Measurements from ENCODE around the gene CACNB2. TPM values are rescaled to one million over a fixed set of nuclear protein-coding genes. Genes with fewer than 3 reads are reported as not detected.

The CACNB2 gene
- total RNA-seq, 1 experiment from 2014 or later, result 3.2 TPM

DNA sequence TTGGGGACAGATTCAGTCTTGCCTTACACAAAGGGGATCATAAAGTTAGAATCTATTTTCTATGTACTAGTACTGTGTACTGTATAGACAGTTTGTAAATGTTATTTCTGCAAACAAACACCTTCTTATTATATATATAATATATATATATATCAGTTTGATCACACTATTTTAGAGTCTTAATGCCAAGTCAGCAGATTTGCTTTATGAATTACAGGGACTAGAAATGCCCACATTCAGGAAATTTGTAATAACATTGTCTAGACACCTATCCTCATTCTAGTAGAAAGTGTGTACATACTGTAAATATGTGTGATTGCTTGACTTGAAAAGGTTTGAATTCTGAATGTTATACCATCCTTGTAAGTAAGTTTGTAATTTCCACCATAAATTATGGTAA is 400.0 kb downstream of the CACNB2 start:
- POLR2A ChIA-PET, result no interaction called here
- ATAC-seq, result no peak
- DNase-seq (ENCODE audit: low spot score), result no peak
- TF ChIP-seq, protein P1, sequence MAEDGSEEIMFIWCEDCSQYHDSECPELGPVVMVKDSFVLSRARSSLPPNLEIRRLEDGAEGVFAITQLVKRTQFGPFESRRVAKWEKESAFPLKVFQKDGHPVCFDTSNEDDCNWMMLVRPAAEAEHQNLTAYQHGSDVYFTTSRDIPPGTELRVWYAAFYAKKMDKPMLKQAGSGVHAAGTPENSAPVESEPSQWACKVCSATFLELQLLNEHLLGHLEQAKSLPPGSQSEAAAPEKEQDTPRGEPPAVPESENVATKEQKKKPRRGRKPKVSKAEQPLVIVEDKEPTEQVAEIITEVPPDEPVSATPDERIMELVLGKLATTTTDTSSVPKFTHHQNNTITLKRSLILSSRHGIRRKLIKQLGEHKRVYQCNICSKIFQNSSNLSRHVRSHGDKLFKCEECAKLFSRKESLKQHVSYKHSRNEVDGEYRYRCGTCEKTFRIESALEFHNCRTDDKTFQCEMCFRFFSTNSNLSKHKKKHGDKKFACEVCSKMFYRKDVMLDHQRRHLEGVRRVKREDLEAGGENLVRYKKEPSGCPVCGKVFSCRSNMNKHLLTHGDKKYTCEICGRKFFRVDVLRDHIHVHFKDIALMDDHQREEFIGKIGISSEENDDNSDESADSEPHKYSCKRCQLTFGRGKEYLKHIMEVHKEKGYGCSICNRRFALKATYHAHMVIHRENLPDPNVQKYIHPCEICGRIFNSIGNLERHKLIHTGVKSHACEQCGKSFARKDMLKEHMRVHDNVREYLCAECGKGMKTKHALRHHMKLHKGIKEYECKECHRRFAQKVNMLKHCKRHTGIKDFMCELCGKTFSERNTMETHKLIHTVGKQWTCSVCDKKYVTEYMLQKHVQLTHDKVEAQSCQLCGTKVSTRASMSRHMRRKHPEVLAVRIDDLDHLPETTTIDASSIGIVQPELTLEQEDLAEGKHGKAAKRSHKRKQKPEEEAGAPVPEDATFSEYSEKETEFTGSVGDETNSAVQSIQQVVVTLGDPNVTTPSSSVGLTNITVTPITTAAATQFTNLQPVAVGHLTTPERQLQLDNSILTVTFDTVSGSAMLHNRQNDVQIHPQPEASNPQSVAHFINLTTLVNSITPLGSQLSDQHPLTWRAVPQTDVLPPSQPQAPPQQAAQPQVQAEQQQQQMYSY (CRISPR knock-in tag; IDR thresholded peaks at IDR 0.05), result no peak
- TF ChIP-seq, protein P2, sequence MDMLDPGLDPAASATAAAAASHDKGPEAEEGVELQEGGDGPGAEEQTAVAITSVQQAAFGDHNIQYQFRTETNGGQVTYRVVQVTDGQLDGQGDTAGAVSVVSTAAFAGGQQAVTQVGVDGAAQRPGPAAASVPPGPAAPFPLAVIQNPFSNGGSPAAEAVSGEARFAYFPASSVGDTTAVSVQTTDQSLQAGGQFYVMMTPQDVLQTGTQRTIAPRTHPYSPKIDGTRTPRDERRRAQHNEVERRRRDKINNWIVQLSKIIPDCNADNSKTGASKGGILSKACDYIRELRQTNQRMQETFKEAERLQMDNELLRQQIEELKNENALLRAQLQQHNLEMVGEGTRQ (CRISPR knock-in tag; IDR thresholded peaks at IDR 0.05), result no peak
- TF ChIP-seq, protein P3, sequence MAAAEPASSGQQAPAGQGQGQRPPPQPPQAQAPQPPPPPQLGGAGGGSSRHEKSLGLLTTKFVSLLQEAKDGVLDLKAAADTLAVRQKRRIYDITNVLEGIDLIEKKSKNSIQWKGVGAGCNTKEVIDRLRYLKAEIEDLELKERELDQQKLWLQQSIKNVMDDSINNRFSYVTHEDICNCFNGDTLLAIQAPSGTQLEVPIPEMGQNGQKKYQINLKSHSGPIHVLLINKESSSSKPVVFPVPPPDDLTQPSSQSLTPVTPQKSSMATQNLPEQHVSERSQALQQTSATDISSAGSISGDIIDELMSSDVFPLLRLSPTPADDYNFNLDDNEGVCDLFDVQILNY (CRISPR knock-in tag; IDR thresholded peaks at IDR 0.05), result no peak
- TF ChIP-seq ZNF317 (CRISPR knock-in tag; IDR thresholded peaks at IDR 0.05; ENCODE audit: borderline replicate concordance, low read depth), result no peak
- TF ChIP-seq, protein P4, sequence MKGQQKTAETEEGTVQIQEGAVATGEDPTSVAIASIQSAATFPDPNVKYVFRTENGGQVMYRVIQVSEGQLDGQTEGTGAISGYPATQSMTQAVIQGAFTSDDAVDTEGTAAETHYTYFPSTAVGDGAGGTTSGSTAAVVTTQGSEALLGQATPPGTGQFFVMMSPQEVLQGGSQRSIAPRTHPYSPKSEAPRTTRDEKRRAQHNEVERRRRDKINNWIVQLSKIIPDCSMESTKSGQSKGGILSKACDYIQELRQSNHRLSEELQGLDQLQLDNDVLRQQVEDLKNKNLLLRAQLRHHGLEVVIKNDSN (CRISPR knock-in tag; IDR thresholded peaks at IDR 0.05), result no peak
- H3K4me1 Mint-ChIP-seq, result no peaks in the 10 kb centered on the region
- no peak overlapping the region for H3K27ac Mint-ChIP-seq
- H3K9me3 Mint-ChIP-seq, result no peaks in the 10 kb centered on the region; the same call in 1 of the 2 replicates
- H3K36me3 Mint-ChIP-seq, result peaks cover 33% of the 10 kb centered on the region
- CTCF ChIA-PET, result no interaction called here
- no peaks in the 10 kb centered on the region for H3K27me3 Mint-ChIP-seq (ENCODE audit: low read depth)
- H3K4me3 Mint-ChIP-seq, result no peak overlapping the region

DNA sequence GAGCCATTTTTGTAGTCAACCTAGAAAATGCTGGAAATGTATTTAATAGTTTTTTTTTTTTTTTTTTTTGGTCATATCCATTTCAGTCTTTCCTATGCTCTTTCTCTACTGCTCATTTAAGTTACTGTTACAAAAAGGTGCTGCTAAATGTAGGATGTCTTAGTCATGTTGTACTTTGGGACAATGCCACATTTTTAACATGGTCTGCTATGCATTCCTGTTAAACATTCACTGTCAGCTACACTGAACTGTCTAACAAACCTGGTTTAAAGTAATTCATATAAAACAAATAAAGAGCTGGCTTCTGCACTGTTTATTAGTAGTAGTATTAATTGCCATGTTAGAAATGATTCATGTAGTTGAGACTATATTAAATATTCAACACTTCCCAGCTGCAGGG is 402.6 kb downstream of the CACNB2 start:
- no peak for ATAC-seq
- TF ChIP-seq TEAD1 (CRISPR knock-in tag; IDR thresholded peaks at IDR 0.05) (no peak), ZNF121 (CRISPR knock-in tag; IDR thresholded peaks at IDR 0.05) (no peak), GRHL2 (CRISPR knock-in tag; IDR thresholded peaks at IDR 0.05; ENCODE audit: insufficient replicate concordance, severe bottlenecking) (no peak), ZNF263 (CRISPR knock-in tag; IDR thresholded peaks at IDR 0.05; ENCODE audit: low read depth) (no peak), ZNF232 (CRISPR knock-in tag; IDR thresholded peaks at IDR 0.05) (no peak), JAZF1 (CRISPR knock-in tag; IDR thresholded peaks at IDR 0.05) (no peak)
- TF ChIP-seq, protein P2 (CRISPR knock-in tag; IDR thresholded peaks at IDR 0.05), result no peak
- H3K27ac Mint-ChIP-seq, result no peak overlapping the region
- no peaks in the 10 kb centered on the region for H3K9me3 Mint-ChIP-seq
- peaks cover 28% of the 10 kb centered on the region for H3K36me3 Mint-ChIP-seq
- H3K27me3 Mint-ChIP-seq (ENCODE audit: low read depth), result no peaks in the 10 kb centered on the region
- no peak for DNase-seq (ENCODE audit: low spot score)
- ChIA-PET POLR2A (no interaction called here), CTCF (no interaction called here)
- H3K4me1 Mint-ChIP-seq, result no peaks in the 10 kb centered on the region
- no peak overlapping the region for H3K4me3 Mint-ChIP-seq

DNA sequence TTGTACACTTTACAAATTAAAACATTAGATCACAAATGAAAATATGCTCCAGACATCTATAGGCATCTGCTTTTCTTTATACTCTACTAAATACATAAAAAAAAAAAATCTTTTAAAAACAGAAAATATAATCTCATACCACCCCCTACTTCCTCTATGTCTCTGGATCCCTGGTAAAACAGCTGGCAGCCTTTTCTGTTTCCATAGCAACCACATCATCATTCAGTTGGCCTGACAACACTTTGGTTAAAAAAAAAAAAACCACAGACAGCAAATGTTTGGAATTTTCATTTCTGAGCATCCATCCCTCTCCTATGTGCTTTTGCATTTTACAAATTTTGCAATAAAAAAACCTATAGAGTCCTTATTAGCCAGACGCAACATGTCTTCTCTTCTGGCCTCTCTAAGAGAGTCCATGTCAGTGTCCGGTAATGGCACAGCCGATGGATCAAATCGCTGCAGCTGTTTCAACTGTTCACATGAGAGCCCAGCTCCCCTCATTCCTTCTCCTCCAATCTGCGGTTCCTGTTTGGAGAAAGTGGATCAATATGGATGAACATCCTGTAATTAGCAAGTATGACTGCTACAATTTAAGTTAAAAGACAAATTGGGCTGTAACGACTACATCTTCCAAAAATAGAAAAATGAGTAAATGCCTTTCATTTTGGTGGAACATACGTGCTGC is 405.5 kb downstream of the CACNB2 start:
- DNase-seq (ENCODE audit: low spot score) (no peak), ATAC-seq (no peak)
- Mint-ChIP-seq H3K4me3 (no peak overlapping the region), H3K36me3 (peaks cover 13% of the 10 kb centered on the region), H3K9me3 (no peaks in the 10 kb centered on the region), H3K27me3 (ENCODE audit: low read depth) (no peaks in the 10 kb centered on the region), H3K4me1 (no peaks in the 10 kb centered on the region), H3K27ac (no peak overlapping the region)
- CTCF ChIA-PET, result no interaction called here
- POLR2A ChIA-PET, result no interaction called here
- TF ChIP-seq, protein P5, sequence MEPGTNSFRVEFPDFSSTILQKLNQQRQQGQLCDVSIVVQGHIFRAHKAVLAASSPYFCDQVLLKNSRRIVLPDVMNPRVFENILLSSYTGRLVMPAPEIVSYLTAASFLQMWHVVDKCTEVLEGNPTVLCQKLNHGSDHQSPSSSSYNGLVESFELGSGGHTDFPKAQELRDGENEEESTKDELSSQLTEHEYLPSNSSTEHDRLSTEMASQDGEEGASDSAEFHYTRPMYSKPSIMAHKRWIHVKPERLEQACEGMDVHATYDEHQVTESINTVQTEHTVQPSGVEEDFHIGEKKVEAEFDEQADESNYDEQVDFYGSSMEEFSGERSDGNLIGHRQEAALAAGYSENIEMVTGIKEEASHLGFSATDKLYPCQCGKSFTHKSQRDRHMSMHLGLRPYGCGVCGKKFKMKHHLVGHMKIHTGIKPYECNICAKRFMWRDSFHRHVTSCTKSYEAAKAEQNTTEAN (CRISPR knock-in tag; IDR thresholded peaks at IDR 0.05), result no peak
- TF ChIP-seq FOXK1 (CRISPR knock-in tag; IDR thresholded peaks at IDR 0.05), result no peak
- TF ChIP-seq ZNF263 (CRISPR knock-in tag; IDR thresholded peaks at IDR 0.05; ENCODE audit: low read depth), result no peak
- TF ChIP-seq, protein P6, sequence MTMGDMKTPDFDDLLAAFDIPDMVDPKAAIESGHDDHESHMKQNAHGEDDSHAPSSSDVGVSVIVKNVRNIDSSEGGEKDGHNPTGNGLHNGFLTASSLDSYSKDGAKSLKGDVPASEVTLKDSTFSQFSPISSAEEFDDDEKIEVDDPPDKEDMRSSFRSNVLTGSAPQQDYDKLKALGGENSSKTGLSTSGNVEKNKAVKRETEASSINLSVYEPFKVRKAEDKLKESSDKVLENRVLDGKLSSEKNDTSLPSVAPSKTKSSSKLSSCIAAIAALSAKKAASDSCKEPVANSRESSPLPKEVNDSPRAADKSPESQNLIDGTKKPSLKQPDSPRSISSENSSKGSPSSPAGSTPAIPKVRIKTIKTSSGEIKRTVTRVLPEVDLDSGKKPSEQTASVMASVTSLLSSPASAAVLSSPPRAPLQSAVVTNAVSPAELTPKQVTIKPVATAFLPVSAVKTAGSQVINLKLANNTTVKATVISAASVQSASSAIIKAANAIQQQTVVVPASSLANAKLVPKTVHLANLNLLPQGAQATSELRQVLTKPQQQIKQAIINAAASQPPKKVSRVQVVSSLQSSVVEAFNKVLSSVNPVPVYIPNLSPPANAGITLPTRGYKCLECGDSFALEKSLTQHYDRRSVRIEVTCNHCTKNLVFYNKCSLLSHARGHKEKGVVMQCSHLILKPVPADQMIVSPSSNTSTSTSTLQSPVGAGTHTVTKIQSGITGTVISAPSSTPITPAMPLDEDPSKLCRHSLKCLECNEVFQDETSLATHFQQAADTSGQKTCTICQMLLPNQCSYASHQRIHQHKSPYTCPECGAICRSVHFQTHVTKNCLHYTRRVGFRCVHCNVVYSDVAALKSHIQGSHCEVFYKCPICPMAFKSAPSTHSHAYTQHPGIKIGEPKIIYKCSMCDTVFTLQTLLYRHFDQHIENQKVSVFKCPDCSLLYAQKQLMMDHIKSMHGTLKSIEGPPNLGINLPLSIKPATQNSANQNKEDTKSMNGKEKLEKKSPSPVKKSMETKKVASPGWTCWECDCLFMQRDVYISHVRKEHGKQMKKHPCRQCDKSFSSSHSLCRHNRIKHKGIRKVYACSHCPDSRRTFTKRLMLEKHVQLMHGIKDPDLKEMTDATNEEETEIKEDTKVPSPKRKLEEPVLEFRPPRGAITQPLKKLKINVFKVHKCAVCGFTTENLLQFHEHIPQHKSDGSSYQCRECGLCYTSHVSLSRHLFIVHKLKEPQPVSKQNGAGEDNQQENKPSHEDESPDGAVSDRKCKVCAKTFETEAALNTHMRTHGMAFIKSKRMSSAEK (CRISPR knock-in tag; IDR thresholded peaks at IDR 0.05; ENCODE audit: borderline replicate concordance), result no peak
